SK-N-MC (cell line): ENCODE measurements around the gene CEBPZOS.

Experiments
- EZH2 ChIP-seq: fragments of 200-600 bp; sonication (generic); IDR thresholded peaks from one replicate; pipeline ENCODE4 v1.6.1; 2017; ENCODE audit warnings: antibody characterized with exemption
- FOXP2 ChIP-seq: optimal IDR thresholded peaks from 2 replicates; pipeline ENCODE3; 2011; ENCODE audit warnings: mild to moderate bottlenecking, moderate library complexity; ENCODE audit not compliant: insufficient read depth; ENCODE audit errors: extremely low read length, control extremely low read depth
- POLR2AphosphoS5 ChIP-seq: IDR thresholded peaks from 2 replicates; pipeline ENCODE4 v1.6.1; 2012; ENCODE audit warnings: mild to moderate bottlenecking, low read depth, low read length, borderline replicate concordance

- TF ChIP-seq POLR2AphosphoS5 (no peak), EZH2 (no peak), FOXP2 (no peak)
These were observed 47.1 kb downstream of the CEBPZOS start for GRCh38 chr2:37243435-37243834.
